NCI-H187 (cell line): ENCODE measurements around the gene TNFRSF4.

Experiments
- DNase-seq, 2 experiments: peaks; one replicate each; lab custom pipeline; 2025; lab: John Stamatoyannopoulos, UW

The TNFRSF4 gene

GRCh38 chr1:1232796-1233566 lies 19.0 kb upstream of the TNFRSF4 start:
- no peak for DNase-seq

DNA sequence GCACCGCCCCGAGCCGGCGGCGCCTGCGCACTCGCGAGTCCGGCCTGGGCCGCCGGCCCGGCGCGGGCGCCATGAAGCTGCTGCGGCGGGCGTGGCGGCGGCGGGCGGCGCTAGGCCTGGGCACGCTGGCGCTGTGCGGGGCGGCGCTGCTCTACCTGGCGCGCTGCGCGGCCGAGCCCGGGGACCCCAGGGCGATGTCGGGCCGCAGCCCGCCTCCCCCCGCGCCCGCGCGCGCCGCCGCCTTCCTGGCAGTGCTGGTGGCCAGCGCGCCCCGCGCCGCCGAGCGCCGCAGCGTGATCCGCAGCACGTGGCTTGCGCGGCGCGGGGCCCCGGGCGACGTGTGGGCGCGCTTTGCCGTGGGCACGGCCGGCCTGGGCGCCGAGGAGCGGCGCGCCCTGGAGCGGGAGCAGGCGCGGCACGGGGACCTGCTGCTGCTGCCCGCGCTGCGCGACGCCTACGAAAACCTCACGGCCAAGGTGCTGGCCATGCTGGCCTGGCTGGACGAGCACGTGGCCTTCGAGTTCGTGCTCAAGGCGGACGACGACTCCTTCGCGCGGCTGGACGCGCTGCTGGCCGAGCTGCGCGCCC lies 18.3 kb upstream of the TNFRSF4 start, which contains the start of gene B3GALT6:
Gene B3GALT6 (plus strand): TSS at position 30 of the 588 bp plus-strand sequence. CDS start 42 bp downstream, at position 72.
- DNase-seq, result no peak

DNA sequence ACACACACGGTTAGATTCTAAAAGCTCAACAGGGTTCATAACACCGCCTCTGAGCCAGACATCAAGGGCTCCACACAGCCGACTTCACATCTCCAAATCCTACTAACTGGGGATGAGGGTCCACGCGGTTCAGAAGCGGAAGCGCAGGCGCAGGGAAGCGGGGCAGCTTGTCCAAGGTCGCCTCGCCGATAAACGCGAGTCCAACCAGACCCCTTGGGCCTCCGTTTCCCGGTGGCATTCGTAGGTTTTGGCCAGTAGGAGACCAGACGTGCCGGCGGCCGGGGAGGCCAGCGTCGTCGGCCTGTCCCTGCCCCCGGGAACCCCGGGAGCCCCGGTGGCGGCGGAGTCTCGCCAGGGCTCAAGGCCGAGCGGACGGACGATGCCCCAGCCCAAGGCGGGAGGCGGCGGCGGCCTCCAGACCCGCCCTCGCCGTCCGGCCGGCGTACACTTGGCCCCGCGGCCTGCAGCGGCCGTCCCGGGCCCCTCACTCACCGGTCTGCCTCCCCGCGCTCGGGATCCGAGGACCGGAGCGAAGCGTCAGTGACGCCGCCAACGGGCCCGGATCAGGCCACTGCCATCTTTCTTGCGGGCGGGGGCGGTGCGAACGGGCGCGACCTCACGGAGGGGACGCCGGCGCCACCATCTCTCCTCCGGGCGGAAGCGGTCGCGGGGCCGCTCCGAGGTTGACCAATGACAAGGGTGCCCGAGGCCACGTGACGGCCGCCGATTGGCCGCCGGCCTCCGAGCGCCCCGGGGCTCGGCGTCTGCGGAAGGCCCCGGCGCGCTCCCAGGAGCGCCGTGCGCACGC lies 17.7 kb upstream of the TNFRSF4 start, which contains the start of gene SDF4:
Gene SDF4 (minus strand): TSS at position 602 of the 808 bp plus-strand sequence. CDS start 3,229 bp downstream, outside the sequence.
- peak; percentile 88 to 97 for DNase-seq

DNA sequence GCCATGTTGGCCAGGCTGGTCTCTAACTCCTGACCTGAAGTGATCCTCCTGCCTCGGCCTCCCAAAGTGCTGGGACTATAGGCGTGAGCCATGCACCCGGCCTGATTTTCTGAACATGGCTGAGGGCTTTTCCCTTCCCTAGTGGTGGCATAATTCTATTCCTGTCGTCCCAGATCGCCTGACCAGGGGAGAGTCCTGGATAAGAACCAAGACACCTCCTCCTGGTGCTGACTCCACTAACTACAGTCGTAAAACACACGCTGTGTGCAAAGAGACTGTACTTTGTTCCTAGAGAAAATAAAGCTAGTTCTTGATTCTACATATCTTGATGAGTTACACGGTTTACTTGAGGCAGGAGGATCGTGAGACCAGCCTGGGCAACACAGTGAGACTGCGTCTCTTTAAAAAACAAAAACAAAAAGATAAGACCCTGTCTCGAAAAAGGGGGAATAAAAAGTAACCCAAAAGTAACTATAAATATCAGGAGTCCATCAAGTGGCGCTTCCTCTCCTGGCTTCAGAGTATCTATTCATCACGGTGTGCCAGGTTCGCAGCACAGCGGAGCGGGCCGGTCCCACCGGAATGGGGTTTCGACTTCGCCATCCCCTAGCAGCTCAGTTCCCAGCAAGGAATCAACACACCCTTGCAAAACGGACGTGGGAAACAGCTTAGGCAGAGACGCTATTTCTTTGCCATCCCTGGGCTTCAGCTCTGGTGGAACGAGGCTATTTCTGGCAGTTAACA lies 16.9 kb upstream of the TNFRSF4 start:
- DNase-seq, result no peak

- DNase-seq, result no peak
Measured at GRCh38 chr1:1229770-1230169, 15.8 kb upstream of the TNFRSF4 start.

GRCh38 chr1:1228596-1229321 lies 14.8 kb upstream of the TNFRSF4 start:
- no peak for DNase-seq

GRCh38 chr1:1228187-1228586 lies 14.2 kb upstream of the TNFRSF4 start:
- no peak for DNase-seq

GRCh38 chr1:1227386-1227785 lies 13.4 kb upstream of the TNFRSF4 start:
- DNase-seq, result no peak

DNA sequence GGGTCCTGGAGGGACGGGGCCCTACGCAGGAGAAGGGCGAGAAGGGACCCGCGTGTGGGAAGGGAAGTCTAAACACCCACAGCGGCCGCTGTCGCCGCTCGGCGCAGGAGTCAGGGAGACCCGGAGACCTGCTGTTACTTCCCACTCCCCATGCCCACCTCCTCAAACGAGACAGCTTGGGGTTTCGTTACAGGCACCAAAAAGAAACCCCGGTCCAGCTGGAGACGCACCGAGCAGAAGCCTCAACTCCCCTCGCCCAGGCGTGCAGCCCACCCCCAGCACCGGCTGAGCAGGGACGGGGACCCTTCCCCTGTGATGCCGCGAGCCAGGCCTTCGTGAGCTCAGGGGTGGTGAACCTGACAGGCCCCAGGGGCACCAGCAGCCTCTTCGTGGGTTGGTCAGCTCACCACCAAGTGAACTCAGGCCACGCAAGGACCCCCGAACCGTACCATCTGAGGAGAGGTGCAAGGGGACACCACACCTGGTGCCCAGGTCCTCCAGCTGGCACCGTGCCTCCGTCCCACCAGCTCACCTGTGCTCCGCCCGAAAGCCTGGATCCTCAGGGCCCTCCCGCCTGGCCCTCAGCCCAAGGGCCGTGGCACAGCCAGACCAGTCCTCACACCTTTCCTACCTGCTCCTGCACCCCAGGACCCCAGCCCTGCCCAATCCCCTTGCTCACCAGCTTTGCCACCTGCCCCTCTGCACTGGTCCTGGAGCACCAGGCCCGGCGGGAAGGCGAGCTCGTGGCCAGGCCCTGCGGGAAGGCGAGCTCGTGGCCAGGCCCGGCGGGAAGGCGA lies 12.8 kb upstream of the TNFRSF4 start:
- no peak for DNase-seq

- DNase-seq, result no peak
Measured at GRCh38 chr1:1225913-1226312, 12.0 kb upstream of the TNFRSF4 start.

DNA sequence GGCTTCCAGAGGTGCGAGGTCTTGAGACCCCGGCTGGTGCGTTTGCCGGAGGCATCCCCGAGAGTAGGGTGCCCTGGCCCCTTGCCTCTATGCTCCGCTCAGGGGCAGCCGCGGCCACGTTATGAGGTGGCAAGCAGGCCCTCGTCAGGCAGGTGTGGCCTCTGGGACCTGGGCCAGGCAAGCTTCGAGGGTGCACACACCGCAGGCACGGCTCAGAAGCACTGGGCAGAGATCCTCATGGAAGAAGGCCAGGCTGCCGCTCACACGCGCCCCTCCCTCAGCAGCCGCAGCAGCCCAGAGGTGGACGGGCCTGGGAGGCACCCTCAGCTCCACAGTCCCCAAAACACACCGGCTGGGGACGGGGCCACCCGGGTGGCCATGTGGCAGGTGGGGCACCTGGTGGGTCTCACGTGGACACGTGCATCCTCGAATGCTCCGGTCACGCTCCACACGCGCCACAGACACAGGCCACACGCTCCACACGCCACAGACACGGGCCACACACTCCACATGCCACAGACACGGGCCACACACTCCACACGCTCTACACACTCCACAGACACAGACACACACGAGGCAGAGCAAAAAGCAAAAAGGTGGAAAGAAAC lies 11.4 kb upstream of the TNFRSF4 start:
- no peak for DNase-seq

DNA sequence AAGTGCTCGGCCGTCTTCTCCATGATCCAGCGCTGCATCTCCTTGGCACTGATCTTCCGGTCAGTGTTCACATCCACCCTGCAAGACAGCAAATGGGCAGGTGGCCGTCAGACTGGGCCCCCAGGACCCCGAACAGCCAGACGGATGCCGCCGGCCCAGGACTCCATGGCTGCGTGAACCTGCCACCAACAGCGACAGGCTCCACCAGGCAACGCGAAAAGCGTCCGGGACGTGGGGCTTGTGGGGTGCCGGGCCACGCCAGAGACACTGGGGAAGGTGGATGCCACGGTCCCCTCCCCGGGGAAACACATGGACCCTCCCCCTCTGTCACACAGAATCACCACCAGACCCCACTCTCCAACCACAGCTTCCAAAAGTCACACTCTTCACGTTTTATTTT lies 9.9 kb upstream of the TNFRSF4 start:
- DNase-seq, result no peak

DNA sequence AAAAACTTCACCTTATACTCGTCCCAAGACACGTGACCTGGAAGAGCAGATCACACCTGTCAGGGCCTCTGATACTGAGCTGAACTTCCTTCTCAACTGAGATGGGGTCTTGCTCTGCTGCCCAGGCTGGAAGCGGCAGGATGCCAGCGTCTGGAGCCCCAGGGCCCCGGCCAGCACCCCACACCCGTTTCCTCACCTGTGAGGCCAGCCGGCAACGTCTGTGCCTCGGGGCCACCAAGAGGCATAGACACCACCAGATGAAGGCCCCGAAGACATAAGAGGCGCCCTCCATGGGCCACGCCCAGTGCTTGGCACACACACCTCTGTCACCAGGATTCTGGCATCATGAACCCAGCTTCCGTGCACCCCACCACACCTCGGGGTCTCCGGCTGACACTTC lies 9.4 kb upstream of the TNFRSF4 start:
- no peak for DNase-seq

DNA sequence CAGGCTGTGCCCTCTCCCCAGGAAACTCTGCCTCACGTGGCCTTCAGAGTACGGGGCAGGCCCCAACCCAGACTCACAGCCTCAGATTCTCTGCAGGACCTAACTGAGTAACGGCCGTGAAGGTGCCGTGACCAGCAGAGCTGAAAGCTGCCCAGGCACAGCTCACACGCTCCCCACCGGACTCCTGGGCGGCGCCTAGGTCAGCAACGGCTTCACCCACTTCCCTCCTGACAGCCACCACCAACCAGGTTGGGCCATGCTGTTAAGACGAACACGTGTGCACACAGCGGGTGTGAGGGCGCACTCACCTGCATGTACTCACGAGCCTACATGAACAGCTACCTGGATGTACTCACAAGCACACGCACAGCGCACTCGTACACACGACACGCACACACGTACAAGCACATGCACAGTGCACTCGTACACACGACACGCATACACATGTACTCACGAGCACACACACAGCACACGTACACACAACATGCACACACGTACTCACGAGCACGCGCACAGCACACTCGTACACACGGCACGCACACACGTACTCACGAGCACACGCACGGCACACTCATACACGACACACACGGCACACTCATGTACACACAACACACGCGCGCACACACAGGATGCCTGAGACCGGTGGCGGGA lies 8.7 kb upstream of the TNFRSF4 start:
- DNase-seq, result no peak

- DNase-seq, result no peak
Measured at GRCh38 chr1:1221887-1222574, 8.1 kb upstream of the TNFRSF4 start.

DNA sequence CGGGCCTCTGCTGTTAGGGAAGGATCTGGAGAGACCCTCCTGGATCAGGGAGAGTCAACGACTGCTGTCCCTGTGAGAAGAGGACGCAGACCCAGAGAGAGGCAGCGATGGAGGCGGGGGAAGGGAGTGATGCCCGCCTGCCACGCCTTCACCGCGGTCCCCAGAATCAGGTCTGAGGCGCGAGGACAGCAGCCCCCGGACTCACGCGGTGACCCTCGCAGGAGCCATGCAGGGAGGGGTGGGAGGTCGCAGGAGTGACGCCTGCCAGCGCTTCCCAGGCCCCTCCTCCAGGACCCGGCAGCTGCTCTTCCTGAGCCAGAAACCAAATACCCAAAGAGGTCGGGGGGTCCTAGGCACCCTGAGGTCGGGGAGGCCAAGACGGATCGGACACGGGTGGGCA lies 6.2 kb upstream of the TNFRSF4 start:
- no peak for DNase-seq

DNA sequence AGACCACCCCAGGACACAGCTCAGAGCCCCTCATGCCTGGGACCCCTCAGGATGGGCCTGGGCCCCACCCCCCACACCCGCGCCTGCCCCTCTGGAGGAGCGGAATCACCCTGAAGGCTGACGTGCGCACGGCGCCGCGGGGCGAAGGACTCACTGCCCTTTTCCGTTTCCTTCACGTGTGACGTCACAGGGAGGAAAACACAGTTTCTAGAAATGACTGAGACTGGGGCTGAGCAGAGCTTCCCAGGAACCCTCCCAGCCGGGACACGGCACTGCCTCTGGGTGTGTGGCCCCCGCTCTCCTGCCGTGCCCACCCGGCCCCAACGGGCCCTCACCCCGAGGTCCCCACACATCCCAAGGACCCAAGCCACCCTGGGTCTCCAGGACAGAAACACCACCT lies 5.4 kb upstream of the TNFRSF4 start:
- DNase-seq, result no peak

DNA sequence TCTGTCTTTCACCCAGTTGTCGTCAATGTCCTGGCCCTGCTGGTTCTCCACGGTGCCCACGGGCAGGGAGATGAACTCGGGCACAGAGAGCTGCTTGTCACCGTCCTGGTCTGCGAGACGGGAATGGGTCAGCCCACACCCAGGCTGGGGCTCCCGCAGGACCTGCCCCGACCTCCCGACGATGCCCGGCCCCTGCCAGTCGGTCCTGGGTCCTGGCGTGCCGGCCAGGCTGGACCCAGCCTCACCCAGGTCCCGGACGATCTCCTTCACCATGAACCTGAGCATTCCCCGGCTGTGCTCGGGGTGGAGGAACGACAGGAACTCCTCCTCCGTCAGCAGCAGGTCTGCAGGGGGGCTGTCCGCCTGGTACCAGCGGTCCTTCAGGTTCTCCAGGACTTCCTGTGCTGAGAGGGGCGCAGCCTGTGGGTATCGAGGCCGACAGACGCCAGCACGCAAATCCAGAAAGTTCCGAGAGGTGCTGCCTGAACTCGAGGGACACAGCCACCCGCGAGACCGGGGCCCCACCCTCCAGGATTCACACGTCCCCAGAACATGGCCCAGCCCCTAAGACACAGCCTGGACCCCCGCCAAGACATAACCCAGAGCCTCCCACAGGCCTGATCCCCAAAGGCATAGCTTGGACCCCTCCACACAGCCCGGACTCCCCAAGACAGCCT lies 4.7 kb upstream of the TNFRSF4 start:
- DNase-seq, result no peak
